Measurements from ENCODE around the gene SPP1.

DNA sequence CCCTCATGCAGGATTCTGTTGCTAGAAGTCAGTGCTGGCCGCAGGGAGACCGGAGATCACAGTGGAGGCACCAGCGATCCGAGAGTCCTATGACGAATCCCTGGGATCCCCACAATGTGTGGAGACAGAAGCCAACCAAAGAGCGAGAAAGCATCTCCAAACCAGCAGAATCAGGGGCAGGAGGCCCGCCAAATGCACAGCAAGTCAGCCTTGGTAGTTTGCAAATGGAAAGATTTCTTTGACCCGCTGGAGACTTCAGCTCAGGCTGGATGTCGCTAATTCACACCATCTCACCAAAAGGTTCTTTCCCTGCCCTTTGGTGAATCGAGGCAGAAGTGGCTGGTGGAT, 31.4 kb downstream of the SPP1 start:
- TF ChIP-seq, protein P1, sequence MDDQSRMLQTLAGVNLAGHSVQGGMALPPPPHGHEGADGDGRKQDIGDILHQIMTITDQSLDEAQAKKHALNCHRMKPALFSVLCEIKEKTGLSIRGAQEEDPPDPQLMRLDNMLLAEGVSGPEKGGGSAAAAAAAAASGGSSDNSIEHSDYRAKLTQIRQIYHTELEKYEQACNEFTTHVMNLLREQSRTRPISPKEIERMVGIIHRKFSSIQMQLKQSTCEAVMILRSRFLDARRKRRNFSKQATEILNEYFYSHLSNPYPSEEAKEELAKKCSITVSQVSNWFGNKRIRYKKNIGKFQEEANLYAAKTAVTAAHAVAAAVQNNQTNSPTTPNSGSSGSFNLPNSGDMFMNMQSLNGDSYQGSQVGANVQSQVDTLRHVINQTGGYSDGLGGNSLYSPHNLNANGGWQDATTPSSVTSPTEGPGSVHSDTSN (IDR thresholded peaks at IDR 0.05), result no peak
- TF ChIP-seq, protein P2, sequence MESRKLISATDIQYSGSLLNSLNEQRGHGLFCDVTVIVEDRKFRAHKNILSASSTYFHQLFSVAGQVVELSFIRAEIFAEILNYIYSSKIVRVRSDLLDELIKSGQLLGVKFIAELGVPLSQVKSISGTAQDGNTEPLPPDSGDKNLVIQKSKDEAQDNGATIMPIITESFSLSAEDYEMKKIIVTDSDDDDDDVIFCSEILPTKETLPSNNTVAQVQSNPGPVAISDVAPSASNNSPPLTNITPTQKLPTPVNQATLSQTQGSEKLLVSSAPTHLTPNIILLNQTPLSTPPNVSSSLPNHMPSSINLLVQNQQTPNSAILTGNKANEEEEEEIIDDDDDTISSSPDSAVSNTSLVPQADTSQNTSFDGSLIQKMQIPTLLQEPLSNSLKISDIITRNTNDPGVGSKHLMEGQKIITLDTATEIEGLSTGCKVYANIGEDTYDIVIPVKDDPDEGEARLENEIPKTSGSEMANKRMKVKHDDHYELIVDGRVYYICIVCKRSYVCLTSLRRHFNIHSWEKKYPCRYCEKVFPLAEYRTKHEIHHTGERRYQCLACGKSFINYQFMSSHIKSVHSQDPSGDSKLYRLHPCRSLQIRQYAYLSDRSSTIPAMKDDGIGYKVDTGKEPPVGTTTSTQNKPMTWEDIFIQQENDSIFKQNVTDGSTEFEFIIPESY (IDR thresholded peaks at IDR 0.05; ENCODE audit: borderline replicate concordance, low read depth), result no peak
- no peak for TF ChIP-seq SIN3A (IDR thresholded peaks at IDR 0.05; ENCODE audit: borderline replicate concordance, low read depth, low read length)
- no peak for TF ChIP-seq TCF12 (IDR thresholded peaks at IDR 0.05)
- TF ChIP-seq, protein P3, sequence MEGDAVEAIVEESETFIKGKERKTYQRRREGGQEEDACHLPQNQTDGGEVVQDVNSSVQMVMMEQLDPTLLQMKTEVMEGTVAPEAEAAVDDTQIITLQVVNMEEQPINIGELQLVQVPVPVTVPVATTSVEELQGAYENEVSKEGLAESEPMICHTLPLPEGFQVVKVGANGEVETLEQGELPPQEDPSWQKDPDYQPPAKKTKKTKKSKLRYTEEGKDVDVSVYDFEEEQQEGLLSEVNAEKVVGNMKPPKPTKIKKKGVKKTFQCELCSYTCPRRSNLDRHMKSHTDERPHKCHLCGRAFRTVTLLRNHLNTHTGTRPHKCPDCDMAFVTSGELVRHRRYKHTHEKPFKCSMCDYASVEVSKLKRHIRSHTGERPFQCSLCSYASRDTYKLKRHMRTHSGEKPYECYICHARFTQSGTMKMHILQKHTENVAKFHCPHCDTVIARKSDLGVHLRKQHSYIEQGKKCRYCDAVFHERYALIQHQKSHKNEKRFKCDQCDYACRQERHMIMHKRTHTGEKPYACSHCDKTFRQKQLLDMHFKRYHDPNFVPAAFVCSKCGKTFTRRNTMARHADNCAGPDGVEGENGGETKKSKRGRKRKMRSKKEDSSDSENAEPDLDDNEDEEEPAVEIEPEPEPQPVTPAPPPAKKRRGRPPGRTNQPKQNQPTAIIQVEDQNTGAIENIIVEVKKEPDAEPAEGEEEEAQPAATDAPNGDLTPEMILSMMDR (IDR thresholded peaks at IDR 0.05), result no peak
- TF ChIP-seq POLR2AphosphoS5 (IDR thresholded peaks at IDR 0.05; ENCODE audit: low read depth, low read length), result no peak
- TF ChIP-seq YY1 (IDR thresholded peaks at IDR 0.05; ENCODE audit: low read depth), result no peak
- no peak for TF ChIP-seq EZH2phosphoT487 (IDR thresholded peaks at IDR 0.05; ENCODE audit: borderline replicate concordance, low read depth)

All from SK-N-SH (cell line).